ENCODE results near the gene PPM1G. TPM values are rescaled to one million over a fixed set of nuclear protein-coding genes. Genes with fewer than 3 reads are reported as not detected.

PPM1G gene
- total RNA-seq, 2 experiments from 2014 or later, result 130 to 136 TPM

DNA sequence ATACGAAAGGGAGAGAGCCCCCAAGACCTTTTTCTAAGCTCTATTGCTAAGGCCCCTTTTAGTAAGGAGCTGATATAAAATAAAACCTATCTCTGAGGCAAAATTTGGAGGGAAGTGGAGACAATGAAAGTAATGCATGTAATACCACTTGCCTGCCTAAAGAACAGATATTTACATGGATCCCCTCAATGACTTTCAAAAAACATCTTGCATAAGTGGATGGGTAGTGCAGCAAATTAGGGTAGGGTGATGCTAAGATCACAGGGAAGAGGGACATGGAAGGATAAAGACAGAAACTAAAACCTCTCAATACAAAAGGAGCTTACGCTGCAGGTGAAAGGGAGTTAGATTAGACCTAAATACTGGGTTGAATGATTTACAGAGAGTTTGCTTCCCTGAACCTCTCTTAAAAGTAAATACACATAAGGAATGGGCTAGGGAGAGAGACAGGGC is 30.0 kb downstream of the PPM1G start:
- Mint-ChIP-seq H3K27me3 (ENCODE audit: low read depth) (no peaks in the 10 kb centered on the region), H3K4me1 (ENCODE audit: low read depth) (peaks cover 33% of the 10 kb centered on the region), H3K4me3 (peak overlapping the region; percentile 90), H3K9me3 (ENCODE audit: insufficient read depth) (no peaks in the 10 kb centered on the region), H3K36me3 (ENCODE audit: low read depth) (peaks cover 82% of the 10 kb centered on the region), H3K27ac (peak overlapping the region; percentile 97)
- POLR2A ChIA-PET, result interaction anchor here (0.9 to 3.6 kb wide), 8 partner anchors 9 to 56 kb away, joined by 3 to 57 read pairs (median 6); partner anchors contain the start of genes EIF2B4, MPV17, NRBP1 and PPM1G
- DNase-seq (no peak), ATAC-seq (no peak)
- CTCF ChIA-PET, result interaction anchor here (0.8 to 2.1 kb wide), 7 partner anchors 8 to 304 kb away, joined by 3 to 15 read pairs (median 9); partner anchors contain the start of genes EIF2B4, NRBP1 and SNX17

DNA sequence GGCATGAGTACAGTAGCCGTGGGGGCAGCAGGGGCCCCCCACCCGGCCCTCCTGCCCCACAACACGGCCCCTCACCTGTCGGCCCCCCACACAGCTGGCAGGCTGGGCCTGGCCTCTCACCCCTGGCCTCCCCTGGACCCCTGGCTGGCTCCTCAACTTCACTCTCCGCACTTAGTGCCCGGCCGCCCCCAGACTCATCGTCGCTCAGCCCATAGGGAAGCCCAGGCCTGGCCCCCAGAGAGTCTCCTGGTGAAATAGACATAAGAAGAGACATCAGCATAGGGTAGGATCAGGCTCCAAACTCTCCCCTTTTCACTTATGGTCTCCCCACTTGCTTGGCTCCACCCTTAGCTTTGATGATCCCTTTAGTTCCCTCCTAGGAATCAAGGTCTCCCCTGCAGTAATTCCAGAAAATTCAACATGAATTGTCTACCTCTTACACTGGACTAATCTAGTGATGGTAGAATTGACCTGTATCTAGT is 30.5 kb downstream of the PPM1G start:
- no peak for DNase-seq
- H3K36me3 Mint-ChIP-seq (ENCODE audit: low read depth), result peaks cover 81% of the 10 kb centered on the region
- peaks cover 33% of the 10 kb centered on the region for H3K4me1 Mint-ChIP-seq (ENCODE audit: low read depth)
- peak overlapping the region; percentile 90 for H3K4me3 Mint-ChIP-seq
- no peaks in the 10 kb centered on the region for H3K9me3 Mint-ChIP-seq (ENCODE audit: insufficient read depth)
- peak overlapping the region; percentile 97 for H3K27ac Mint-ChIP-seq
- POLR2A ChIA-PET, result interaction anchor here (0.7 to 3.6 kb wide), 4 partner anchors 8 to 44 kb away, joined by 3 to 57 read pairs (median 9); partner anchors contain the start of genes EIF2B4, PPM1G and SNX17
- CTCF ChIA-PET, result interaction anchor here (1.7 to 2.0 kb wide), 4 partner anchors 8 to 305 kb away, joined by 6 to 15 read pairs (median 10); partner anchors contain the start of genes EIF2B4 and SNX17
- no peaks in the 10 kb centered on the region for H3K27me3 Mint-ChIP-seq (ENCODE audit: low read depth)
- ATAC-seq, result no peak

DNA sequence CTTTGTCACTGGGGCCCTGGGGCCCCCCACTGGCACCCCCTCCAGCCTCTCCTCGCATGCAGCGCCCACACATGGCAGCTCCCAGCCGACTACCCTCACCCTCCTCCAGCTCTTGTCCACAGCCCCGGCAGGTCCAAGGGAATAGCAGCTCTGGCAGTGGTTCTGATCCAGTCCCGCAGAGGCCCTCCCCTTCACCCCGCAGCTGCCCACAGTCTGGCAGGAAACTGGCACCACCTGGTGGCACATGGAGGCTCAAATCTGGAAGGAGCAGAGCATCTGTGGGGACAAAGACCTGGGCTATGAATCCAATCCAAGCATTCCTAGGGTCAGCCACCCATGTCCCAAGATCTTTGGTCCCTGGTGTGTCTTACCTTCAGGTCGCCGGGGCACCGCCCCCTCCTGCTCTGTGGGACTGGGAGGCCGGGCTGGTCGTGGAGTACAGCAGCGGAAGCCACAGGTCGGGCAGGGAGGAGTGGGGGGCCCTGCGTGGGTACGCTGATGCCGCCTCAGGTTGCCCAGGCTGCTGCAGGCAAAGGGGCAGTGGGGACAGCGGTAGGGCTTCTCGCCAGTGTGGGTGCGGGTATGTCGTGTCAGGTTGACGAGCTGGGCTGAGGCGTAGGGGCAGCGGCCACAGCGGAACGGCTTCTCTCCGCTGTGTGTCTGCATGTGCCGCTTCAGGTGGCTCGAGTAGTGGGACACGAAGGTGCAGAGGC is 31.1 kb downstream of the PPM1G start:
- Mint-ChIP-seq H3K4me3 (peak overlapping the region; percentile 25), H3K36me3 (ENCODE audit: low read depth) (peaks cover 80% of the 10 kb centered on the region), H3K9me3 (ENCODE audit: insufficient read depth) (no peaks in the 10 kb centered on the region), H3K27ac (no peak overlapping the region), H3K4me1 (ENCODE audit: low read depth) (peaks cover 39% of the 10 kb centered on the region), H3K27me3 (ENCODE audit: low read depth) (no peaks in the 10 kb centered on the region)
- DNase-seq (no peak), ATAC-seq (no peak)
- ChIA-PET CTCF (interaction anchor here (0.8 to 1.8 kb wide), 2 partner anchors 81 to 305 kb away, joined by 3 to 15 read pairs; no protein-coding TSS in a partner anchor), POLR2A (interaction anchor here (0.7 to 1.8 kb wide), 3 partner anchors 24 to 43 kb away, joined by 3 to 15 read pairs (median 3); partner anchors contain the start of gene PPM1G)

DNA sequence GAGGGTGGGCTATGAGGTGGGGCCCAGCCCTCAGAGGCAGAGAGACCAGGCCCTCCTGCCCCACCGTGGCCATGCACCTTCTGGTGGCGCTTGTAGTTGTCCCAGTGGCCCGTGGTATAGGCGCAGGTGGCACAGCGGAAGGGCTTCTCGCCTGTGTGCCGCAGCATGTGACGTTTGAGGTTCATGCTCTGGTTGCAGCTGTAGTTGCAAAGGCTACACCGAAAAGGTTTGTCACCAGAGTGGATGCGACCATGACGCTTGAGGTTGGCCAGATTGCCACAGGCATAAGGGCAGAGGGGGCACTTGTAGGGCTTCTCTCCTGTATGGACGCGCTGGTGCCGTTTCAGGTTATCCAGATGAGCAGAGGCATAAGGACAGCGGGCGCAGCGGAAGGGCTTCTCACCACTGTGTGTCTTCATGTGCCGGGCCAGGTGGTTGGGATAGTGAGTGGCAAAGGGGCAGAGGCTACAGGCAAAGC is 31.7 kb downstream of the PPM1G start:
- POLR2A ChIA-PET, result no interaction called here
- H3K36me3 Mint-ChIP-seq (ENCODE audit: low read depth), result peaks cover 85% of the 10 kb centered on the region

GRCh38 chr2:27376866-27377617 is 32.3 kb downstream of the PPM1G start:
- H3K4me3 Mint-ChIP-seq, result no peak overlapping the region
- CTCF ChIA-PET, result no interaction called here
- H3K36me3 Mint-ChIP-seq (ENCODE audit: low read depth), result peaks cover 86% of the 10 kb centered on the region
- H3K4me1 Mint-ChIP-seq (ENCODE audit: low read depth), result peaks cover 50% of the 10 kb centered on the region
- H3K27ac Mint-ChIP-seq, result no peak overlapping the region
- no peaks in the 10 kb centered on the region for H3K27me3 Mint-ChIP-seq (ENCODE audit: low read depth)
- H3K9me3 Mint-ChIP-seq (ENCODE audit: insufficient read depth), result no peaks in the 10 kb centered on the region
- no peak for DNase-seq
- ATAC-seq, result no peak
- POLR2A ChIA-PET, result no interaction called here

More for the DNA sequence above, 31.7 kb downstream of the PPM1G start:
- no peak for ATAC-seq
- Mint-ChIP-seq H3K9me3 (ENCODE audit: insufficient read depth) (no peaks in the 10 kb centered on the region), H3K4me1 (ENCODE audit: low read depth) (peaks cover 45% of the 10 kb centered on the region), H3K4me3 (no peak overlapping the region), H3K27ac (no peak overlapping the region), H3K27me3 (ENCODE audit: low read depth) (no peaks in the 10 kb centered on the region)
- DNase-seq, result no peak
- CTCF ChIA-PET, result interaction anchor here (0.8 kb wide), 1 partner anchor 81 kb away, joined by 3 read pairs; no protein-coding TSS in a partner anchor

GRCh38 chr2:27376151-27376865 is 33.1 kb downstream of the PPM1G start:
- DNase-seq, result no peak
- peaks cover 50% of the 10 kb centered on the region for H3K4me1 Mint-ChIP-seq (ENCODE audit: low read depth)
- CTCF ChIA-PET, result no interaction called here
- peaks cover 83% of the 10 kb centered on the region for H3K36me3 Mint-ChIP-seq (ENCODE audit: low read depth)
- ATAC-seq, result no peak
- H3K9me3 Mint-ChIP-seq (ENCODE audit: insufficient read depth), result no peaks in the 10 kb centered on the region
- POLR2A ChIA-PET, result interaction anchor here (1.0 kb wide), 1 partner anchor 33 kb away, joined by 3 read pairs; the partner anchor contains the start of gene PPM1G
- H3K27me3 Mint-ChIP-seq (ENCODE audit: low read depth), result no peaks in the 10 kb centered on the region
- no peak overlapping the region for H3K4me3 Mint-ChIP-seq
- peak overlapping the region; percentile 61 for H3K27ac Mint-ChIP-seq

GRCh38 chr2:27375513-27376099 is 33.8 kb downstream of the PPM1G start:
- no peaks in the 10 kb centered on the region for H3K27me3 Mint-ChIP-seq (ENCODE audit: low read depth)
- no peaks in the 10 kb centered on the region for H3K9me3 Mint-ChIP-seq (ENCODE audit: insufficient read depth)
- no peak for ATAC-seq
- no peak overlapping the region for H3K4me3 Mint-ChIP-seq
- ChIA-PET POLR2A (interaction anchor here (1.0 kb wide), 1 partner anchor 34 kb away, joined by 3 read pairs; the partner anchor contains the start of gene PPM1G), CTCF (no interaction called here)
- no peak for DNase-seq
- peak overlapping the region; percentile 61 for H3K27ac Mint-ChIP-seq
- H3K4me1 Mint-ChIP-seq (ENCODE audit: low read depth), result peaks cover 45% of the 10 kb centered on the region
- peaks cover 80% of the 10 kb centered on the region for H3K36me3 Mint-ChIP-seq (ENCODE audit: low read depth)

- Mint-ChIP-seq H3K27ac (peak overlapping the region; percentile 78), H3K4me1 (ENCODE audit: low read depth) (peaks cover 41% of the 10 kb centered on the region), H3K27me3 (ENCODE audit: low read depth) (no peaks in the 10 kb centered on the region), H3K36me3 (ENCODE audit: low read depth) (peaks cover 73% of the 10 kb centered on the region), H3K4me3 (no peak overlapping the region), H3K9me3 (ENCODE audit: insufficient read depth) (no peaks in the 10 kb centered on the region)
- POLR2A ChIA-PET, result no interaction called here
- CTCF ChIA-PET, result no interaction called here
- DNase-seq (no peak), ATAC-seq (no peak)
Measured at GRCh38 chr2:27373567-27373966, 35.8 kb downstream of the PPM1G start.

GRCh38 chr2:27372937-27373336 is 36.5 kb downstream of the PPM1G start:
- H3K36me3 Mint-ChIP-seq (ENCODE audit: low read depth), result peaks cover 74% of the 10 kb centered on the region

GRCh38 chr2:27370816-27371620 is 38.4 kb downstream of the PPM1G start:
- ATAC-seq (no peak), DNase-seq (peak; percentile 47)
- Mint-ChIP-seq H3K36me3 (ENCODE audit: low read depth) (peaks cover 70% of the 10 kb centered on the region), H3K27me3 (ENCODE audit: low read depth) (no peaks in the 10 kb centered on the region), H3K4me1 (ENCODE audit: low read depth) (peaks cover 49% of the 10 kb centered on the region), H3K4me3 (peak overlapping the region; percentile 98), H3K9me3 (ENCODE audit: insufficient read depth) (no peaks in the 10 kb centered on the region), H3K27ac (peak overlapping the region; percentile 93)
- ChIA-PET CTCF (interaction anchor here (1.0 to 3.2 kb wide), 8 partner anchors 9 to 313 kb away, joined by 3 to 13 read pairs (median 8); partner anchors contain the start of genes GTF3C2, MPV17 and ZNF513), POLR2A (interaction anchor here (0.8 to 3.7 kb wide), 9 partner anchors 8 to 286 kb away, joined by 3 to 57 read pairs (median 5); partner anchors contain the start of genes ATRAID, GTF3C2, MPV17 and NRBP1)

More at GRCh38 chr2:27372937-27373336, 36.5 kb downstream of the PPM1G start:
- CTCF ChIA-PET, result interaction anchor here (2.2 kb wide), 1 partner anchor 70 kb away, joined by 9 read pairs; no protein-coding TSS in a partner anchor
- POLR2A ChIA-PET, result interaction anchor here (2.0 kb wide), 1 partner anchor 57 kb away, joined by 7 read pairs; no protein-coding TSS in a partner anchor
- Mint-ChIP-seq H3K27ac (peak overlapping the region; percentile 78), H3K4me3 (peak overlapping the region; percentile 98), H3K4me1 (ENCODE audit: low read depth) (peaks cover 45% of the 10 kb centered on the region), H3K27me3 (ENCODE audit: low read depth) (no peaks in the 10 kb centered on the region), H3K9me3 (ENCODE audit: insufficient read depth) (no peaks in the 10 kb centered on the region)
- no peak for ATAC-seq
- peak; percentile 64 for DNase-seq
